Endothelial cell (in vitro differentiated cells): Measurements from ENCODE around the gene FAM81A. TPM values are rescaled to one million over a fixed set of nuclear protein-coding genes. Genes with fewer than 3 reads are reported as not detected.
"Not testable (repeated sequence)": the region's sequence is repeated elsewhere in the genome, so short reads cannot be mapped to it uniquely, and the experiment has no call there.

ENCODE experiments used
- DNase-seq: peaks from one replicate; pipeline ENCODE4 v3.0.0; 2021; ENCODE audit warnings: low spot score
- H3K27ac Mint-ChIP-seq: one replicate; pipeline ENCODE4 v1.8.0; 2021; ENCODE audit warnings: mixed read lengths, inconsistent platforms; ENCODE audit not compliant: unreplicated experiment
- H3K27me3 Mint-ChIP-seq: one replicate; pipeline ENCODE4 v1.8.0; 2021; ENCODE audit warnings: mild to moderate bottlenecking, moderate library complexity, mixed read lengths, inconsistent platforms; ENCODE audit not compliant: unreplicated experiment
- H3K36me3 Mint-ChIP-seq: one replicate; pipeline ENCODE4 v1.8.0; 2021; ENCODE audit warnings: mild to moderate bottlenecking, low read depth, mixed read lengths, inconsistent platforms; ENCODE audit not compliant: unreplicated experiment
- H3K4me1 Mint-ChIP-seq: one replicate; pipeline ENCODE4 v1.8.0; 2021; ENCODE audit warnings: mild to moderate bottlenecking, mixed read lengths, inconsistent platforms; ENCODE audit not compliant: unreplicated experiment
- H3K4me3 Mint-ChIP-seq: one replicate; pipeline ENCODE4 v1.8.0; 2021; ENCODE audit warnings: mild to moderate bottlenecking, mixed read lengths, inconsistent platforms; ENCODE audit not compliant: unreplicated experiment
- H3K9me3 Mint-ChIP-seq: one replicate; pipeline ENCODE4 v1.8.0; 2021; ENCODE audit warnings: mixed read lengths, inconsistent platforms; ENCODE audit not compliant: unreplicated experiment
- total RNA-seq: library from RNA; stranded (reverse); fragmentation: NEBNext Ultra II Directional; extraction: Animal tissue kit (Norgen Biotek cat#: 25700); gene quantifications from one replicate; pipeline ENCODE4 v1.2.1, GENCODE V29; 2021; ENCODE audit not compliant: unreplicated experiment
- TF ChIP-seq, protein P1 (sequence below): fragments of 200-600 bp; sonication (generic); IDR thresholded peaks from one replicate; pipeline ENCODE4 v1.5.0; 2021; ENCODE audit warnings: antibody characterized with exemption; ENCODE audit not compliant: unreplicated experiment

The FAM81A gene
- total RNA-seq, 1 donor from 2014 or later = 0.23 TPM

DNA sequence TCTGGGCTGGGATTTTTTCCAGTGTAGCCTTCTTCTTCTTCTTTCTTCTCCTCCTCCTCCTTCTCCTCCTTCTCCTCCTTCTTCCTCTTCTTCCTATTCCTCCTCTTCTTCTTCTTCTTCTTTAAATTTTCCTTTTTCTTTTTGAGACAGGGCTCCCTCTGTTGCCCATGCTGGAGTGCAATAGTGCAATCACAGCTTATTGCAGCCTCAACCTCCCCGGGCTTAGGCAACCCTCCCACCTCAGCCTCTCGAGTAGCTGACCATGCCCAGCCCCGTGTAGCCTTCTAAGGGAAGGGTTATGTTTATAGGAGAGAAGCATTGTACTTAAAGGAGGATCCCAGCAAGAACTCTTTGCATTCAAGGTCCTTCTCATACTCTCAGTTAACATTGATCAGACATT lies 41.3 kb upstream of the FAM81A start:
- Mint-ChIP-seq H3K36me3 (no peaks in the 10 kb centered on the region), H3K27ac (no peak overlapping the region), H3K27me3 (peaks cover 2% of the 10 kb centered on the region), H3K4me3 (no peak overlapping the region), H3K9me3 (no peaks in the 10 kb centered on the region), H3K4me1 (peaks cover 8% of the 10 kb centered on the region)
- DNase-seq = no peak
- TF ChIP-seq, protein P1, sequence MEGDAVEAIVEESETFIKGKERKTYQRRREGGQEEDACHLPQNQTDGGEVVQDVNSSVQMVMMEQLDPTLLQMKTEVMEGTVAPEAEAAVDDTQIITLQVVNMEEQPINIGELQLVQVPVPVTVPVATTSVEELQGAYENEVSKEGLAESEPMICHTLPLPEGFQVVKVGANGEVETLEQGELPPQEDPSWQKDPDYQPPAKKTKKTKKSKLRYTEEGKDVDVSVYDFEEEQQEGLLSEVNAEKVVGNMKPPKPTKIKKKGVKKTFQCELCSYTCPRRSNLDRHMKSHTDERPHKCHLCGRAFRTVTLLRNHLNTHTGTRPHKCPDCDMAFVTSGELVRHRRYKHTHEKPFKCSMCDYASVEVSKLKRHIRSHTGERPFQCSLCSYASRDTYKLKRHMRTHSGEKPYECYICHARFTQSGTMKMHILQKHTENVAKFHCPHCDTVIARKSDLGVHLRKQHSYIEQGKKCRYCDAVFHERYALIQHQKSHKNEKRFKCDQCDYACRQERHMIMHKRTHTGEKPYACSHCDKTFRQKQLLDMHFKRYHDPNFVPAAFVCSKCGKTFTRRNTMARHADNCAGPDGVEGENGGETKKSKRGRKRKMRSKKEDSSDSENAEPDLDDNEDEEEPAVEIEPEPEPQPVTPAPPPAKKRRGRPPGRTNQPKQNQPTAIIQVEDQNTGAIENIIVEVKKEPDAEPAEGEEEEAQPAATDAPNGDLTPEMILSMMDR = no peak

DNA sequence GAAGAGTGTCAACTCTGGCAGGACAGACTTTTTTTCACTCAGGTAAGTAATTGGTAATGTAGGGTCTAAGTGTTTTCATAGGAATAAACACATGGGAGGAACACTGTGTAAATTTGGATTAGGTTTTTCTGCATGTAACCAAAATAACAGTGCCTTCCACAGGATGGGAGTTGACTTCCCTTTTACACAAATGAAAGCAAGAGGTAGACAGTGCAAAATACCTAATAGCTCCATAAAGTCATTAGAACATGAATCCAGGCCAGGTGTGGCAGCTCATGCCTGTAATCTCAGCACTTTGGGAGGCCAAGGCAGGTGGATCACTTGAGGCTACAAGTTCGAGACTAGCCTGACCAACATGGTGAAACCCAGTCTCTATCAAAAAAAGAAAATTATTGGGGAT lies 39.8 kb upstream of the FAM81A start:
- H3K4me1 Mint-ChIP-seq = no peaks in the 10 kb centered on the region
- TF ChIP-seq, protein P1 = no peak
- DNase-seq = no peak
- no peaks in the 10 kb centered on the region for H3K9me3 Mint-ChIP-seq
- H3K36me3 Mint-ChIP-seq = no peaks in the 10 kb centered on the region
- H3K4me3 Mint-ChIP-seq = no peak overlapping the region
- no peak overlapping the region for H3K27ac Mint-ChIP-seq
- H3K27me3 Mint-ChIP-seq = no peaks in the 10 kb centered on the region

DNA sequence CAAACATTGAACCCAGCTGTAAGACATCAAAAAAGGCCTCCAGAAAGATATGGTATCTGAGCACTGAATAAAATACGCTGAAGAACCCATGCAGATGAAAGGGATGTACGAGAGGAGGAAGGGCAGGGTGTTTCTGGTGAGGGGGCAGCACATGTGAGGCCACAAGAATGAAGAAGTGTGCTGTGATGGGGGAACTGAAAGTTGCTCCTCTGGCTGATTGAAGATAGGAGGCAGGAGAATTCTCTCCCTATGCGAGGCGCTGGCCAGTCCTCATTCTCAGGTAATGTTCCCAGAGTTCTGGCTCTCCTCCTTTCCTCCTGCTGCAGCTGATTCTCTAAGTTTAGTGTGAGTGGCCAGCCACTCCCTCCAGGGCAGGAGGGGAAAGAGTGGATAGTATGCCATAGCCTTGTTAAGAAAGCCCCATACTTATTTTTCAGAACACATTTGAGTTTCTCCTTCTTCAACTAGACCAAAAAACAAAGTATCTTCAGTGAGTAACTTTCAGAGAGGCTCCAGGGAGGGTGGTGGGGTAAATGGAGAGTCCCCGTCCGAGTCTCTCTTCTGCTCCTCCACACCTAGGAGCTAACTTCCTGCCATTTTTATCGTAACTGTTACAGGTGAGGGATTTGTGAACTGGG lies 38.4 kb upstream of the FAM81A start:
- H3K4me1 Mint-ChIP-seq = no peaks in the 10 kb centered on the region
- no peak overlapping the region for H3K4me3 Mint-ChIP-seq
- H3K27me3 Mint-ChIP-seq = no peaks in the 10 kb centered on the region
- no peaks in the 10 kb centered on the region for H3K9me3 Mint-ChIP-seq
- H3K27ac Mint-ChIP-seq = no peak overlapping the region
- no peaks in the 10 kb centered on the region for H3K36me3 Mint-ChIP-seq
- no peak for DNase-seq
- TF ChIP-seq, protein P1 = no peak

DNA sequence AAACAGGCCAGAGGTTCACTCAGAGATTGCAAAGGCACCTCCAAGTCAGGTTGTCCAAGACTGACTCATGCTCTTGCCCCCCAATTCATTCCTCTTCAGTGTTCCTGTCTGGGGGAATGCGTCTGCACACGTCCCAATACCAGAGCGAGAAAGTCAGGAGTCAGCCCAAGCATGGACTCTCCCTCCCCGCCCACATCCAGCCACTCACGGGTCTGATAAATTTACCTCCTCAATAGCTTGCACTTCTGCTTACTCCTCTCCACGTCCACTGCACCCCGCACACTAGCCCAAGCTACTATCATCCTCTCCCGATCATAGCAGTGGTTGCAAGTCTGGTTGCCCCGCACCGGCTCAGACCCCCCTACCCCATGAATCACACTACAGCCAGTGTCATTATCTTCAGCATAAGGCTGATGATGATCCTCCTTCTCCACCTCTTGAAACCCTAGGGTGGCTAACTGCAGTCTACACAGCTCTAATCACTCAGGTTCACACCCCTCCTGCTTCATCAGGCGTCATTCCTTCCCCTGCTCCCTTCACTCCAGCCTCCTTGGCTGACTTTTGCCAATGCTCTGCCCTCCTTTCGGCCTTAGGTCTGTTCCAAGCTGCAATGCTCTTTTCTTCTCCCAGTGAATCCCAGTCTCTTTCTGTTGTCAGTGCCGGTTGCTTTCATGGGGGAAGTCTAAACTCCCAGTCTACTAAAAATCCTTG lies 37.7 kb upstream of the FAM81A start:
- Mint-ChIP-seq H3K27ac (no peak overlapping the region), H3K9me3 (no peaks in the 10 kb centered on the region)

DNA sequence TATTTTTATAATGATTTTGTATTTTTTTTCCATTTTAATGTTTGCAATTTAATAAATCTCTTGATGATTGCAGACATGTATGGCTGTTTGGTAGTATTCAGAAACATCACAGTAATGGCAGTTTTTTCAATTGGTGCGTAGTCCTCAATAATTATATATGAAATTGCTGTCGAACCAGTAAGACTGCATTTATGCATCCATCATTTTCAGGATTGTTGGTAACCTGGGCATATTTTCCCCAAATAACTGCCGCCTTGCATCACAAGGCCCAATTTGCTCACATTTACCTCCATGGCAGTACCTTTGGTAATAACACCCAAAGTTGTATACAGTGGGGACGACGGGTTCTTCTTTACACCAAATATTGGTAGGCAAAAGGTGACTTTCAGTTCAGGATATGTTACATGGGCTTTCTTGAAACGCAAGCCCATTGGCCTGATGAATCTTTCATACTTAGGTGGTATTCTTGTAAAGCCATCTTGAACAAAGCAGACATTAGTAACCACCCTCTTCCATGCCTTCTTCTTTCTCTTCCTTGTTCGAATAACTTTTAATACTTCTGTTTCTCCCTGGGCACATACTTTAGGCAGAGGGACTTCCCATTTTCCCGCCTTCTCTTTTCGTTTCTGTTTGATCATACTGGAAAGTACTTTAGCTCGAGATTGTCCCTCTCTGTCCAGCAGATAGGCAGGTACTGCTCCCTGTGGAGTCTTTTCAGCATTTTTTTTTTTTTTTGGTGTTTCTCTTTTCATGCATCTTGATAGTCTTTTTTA lies 36.7 kb upstream of the FAM81A start:
- not testable (repeated sequence) for DNase-seq, H3K4me3 Mint-ChIP-seq, H3K27ac Mint-ChIP-seq, H3K27me3 Mint-ChIP-seq, H3K9me3 Mint-ChIP-seq, H3K4me1 Mint-ChIP-seq, H3K36me3 Mint-ChIP-seq

More for the DNA sequence above, 37.7 kb upstream of the FAM81A start:
- Mint-ChIP-seq H3K36me3 (no peaks in the 10 kb centered on the region), H3K4me1 (no peaks in the 10 kb centered on the region), H3K27me3 (no peaks in the 10 kb centered on the region), H3K4me3 (no peak overlapping the region)
- TF ChIP-seq, protein P1 = no peak
- no peak for DNase-seq
